Pons (tissue), 1 donor: ENCODE measurements around the gene GPR162.

ENCODE experiments used
- DNase-seq: peaks from one replicate; pipeline ENCODE4 v3.0.0-alpha.2; 2016; ENCODE audit warnings: low spot score

Gene GPR162

GRCh38 chr12:6788972-6789924 is 32.4 kb upstream of the GPR162 start, which contains the start of gene CD4:
Gene CD4, plus strand, starts transcription at chr12:6789528. Its CDS starts 10,611 bp downstream, at chr12:6800139.
- peak; percentile 66 for DNase-seq

DNA sequence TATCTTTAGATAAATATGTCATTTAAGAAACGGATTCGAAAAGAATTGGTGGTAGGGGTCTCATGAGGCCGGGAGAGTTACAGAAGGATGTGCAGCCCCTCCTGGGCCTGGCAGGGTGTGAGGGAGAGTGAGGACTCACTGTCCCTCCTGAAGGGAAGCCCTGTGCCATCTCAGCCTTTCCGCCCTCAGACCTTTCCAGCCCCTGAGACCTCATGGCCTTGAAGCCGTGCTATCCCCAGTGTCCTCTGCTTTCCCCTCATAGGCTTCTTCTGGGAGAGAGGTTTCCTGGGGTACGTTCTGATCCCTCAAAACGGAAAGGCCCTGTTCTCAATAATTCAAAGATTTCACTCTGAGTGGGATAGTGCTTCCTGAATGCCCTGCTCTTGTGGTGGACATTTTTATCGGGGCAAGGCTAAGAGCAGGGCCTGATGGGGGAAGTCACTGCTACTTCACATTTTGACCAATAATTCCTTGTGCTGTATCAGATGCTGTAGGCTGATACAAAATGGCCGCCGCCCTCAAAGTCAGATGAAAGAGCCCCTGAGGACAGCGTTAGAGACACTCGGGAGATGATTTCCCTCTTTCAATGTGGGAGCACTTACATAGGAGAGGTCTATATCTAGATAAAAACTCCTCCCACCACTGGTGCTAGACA is 31.0 kb upstream of the GPR162 start:
- DNase-seq: no peak

- no peak for DNase-seq
These were observed 29.6 kb upstream of the GPR162 start for GRCh38 chr12:6791931-6792520.

- DNase-seq: peak; percentile 69
These were observed 29.0 kb upstream of the GPR162 start for GRCh38 chr12:6792522-6793201.

DNA sequence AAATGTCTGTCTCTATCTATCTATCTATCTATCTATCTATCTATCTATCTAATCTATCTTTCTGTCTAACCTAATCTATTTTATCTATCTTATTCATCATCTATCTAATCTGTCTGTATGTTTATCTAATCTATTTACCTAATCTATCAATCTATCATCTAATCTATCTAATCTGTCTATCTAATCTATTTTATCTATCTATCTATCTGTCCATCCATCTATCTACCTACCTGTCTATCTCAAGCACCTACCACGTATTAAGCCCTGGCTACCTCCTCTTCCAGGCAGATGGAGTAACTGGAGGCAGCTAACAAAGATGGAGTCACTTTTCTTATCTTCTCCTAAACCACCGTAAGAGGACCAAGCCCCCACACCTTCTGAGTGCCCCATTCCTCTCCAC is 26.5 kb upstream of the GPR162 start:
- no peak for DNase-seq

DNA sequence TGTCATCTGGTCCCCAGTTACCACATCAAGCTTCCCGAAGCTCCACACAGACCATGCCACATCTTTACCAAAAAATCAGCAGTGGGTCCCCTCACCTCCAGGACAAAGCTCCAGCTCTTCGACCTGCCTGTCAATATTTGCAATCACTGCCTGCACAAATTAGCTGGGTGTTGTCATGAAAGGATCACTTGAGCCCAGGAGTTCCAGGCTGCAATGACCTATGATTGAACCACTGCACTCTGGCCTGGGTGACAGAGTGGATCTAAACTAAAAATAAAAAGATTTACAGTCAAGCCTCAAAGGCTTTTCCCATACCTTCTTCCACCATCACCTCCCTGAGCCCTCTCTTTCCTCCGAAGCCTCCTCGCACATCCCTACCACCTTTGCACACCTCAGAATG is 25.0 kb upstream of the GPR162 start:
- no peak for DNase-seq

DNA sequence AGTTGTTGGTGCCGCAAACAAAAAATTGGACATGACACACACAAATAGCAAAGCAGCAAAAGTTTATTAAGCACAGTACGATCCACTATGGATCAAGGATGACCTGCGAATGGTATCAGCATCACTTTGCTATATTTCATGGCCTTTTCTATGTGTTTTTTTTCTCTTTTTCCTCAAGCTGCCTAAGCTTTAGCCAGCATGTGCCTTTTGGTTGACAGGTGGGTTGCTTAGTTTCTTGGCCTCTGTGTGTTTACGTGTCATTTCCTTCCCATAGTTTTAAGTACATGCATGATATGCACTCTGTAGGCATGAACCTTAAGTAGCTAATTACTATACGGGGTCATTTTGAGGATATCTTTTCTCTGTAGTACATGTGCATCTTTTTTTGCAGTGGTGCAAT is 22.5 kb upstream of the GPR162 start:
- no peak for DNase-seq

DNA sequence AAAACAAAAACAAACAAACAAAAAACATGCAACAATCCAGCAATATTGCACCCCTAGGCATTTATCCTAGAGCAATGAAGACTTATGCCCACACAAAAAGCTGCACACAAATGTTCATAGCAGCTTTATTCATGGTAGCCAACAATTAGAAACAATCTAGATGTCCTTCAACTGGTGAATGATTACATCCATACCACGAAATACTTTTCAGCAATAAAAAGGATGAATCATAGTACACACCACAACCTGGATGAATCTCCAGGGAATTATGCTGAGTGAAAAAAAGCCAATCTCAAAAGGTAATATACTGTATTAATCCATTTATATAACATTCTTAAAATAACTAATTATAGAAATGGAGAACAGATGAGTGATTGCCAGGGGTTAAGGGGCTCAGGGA is 14.5 kb upstream of the GPR162 start:
- DNase-seq: no peak

DNA sequence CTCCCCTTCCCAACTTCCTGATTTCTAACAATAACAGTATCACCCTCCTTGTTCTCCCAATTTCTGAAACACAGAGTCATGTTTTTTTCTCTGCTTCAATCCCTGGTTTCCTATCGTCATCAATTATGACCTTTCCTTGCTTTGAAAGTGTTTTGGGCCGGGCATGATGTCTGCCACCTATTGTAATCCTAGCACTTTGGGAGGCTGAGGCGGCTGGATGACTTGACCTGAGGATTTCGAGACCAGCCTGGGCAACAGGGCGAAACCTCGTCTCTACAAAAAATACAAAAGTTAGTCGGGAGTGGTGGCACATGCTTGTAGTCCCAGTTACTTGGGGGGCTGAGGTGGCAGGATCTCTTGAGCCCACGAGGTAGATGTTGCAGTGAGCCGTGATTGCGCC is 12.6 kb upstream of the GPR162 start:
- no peak for DNase-seq

- no peak for DNase-seq
These were observed 10.9 kb upstream of the GPR162 start for GRCh38 chr12:6810758-6811157.

GRCh38 chr12:6813363-6813762 is 8.3 kb upstream of the GPR162 start:
- no peak for DNase-seq

DNA sequence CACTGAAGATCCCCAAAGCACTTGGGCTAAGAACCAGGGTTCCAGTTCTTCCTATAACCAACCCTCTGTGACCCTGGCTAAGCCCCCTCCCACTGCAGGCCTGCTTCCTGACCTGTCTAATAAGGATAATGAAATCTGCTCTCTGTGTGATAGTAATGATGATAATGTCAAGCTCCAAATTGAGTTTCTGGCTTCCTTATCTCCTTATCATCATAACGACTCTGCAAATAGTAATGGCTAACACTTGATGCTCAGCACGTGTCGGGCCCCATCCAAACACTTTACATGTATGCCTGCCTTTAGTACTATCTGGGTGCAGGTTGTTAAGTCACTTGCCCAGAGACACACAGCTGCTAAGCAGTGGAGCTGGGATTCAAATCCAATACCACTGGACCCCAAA is 5.0 kb upstream of the GPR162 start:
- no peak for DNase-seq

GRCh38 chr12:6817098-6817497 is 4.5 kb upstream of the GPR162 start:
- no peak for DNase-seq

DNA sequence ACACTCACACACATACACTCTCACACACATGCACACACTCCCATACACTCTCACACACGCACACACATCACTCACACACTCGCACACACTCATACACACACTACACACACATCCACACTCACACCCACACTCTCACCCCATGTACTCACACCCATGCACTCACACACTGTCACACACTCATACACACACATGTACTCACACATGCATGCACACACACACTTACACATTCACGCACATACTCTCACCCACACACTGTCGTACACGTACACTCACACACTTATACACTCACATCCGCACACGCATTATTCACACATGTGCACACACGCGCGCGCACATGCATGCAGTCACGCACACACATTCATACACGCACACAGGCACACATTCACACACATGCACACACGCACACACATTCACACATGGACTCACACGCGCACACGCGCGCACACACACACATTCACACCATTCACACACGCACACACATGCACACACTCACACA is 3.9 kb upstream of the GPR162 start:
- DNase-seq: no peak

DNA sequence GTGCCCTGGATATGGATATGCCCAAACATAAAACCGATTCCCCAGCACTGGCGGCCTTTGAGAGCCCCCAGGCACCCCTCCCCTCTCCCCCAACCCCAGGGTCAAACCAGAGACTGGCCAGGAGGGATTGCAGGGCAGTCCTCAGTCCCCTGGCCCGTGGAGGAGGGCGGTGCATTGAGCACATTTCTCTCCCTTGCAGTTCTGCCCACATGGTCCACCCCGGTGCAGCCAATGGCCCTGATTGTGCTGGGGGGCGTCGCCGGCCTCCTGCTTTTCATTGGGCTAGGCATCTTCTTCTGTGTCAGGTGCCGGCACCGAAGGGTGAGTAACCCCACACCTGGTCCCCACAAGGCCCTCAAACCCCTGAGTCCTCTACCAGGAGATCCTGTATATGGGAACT is 3.4 kb upstream of the GPR162 start:
- no peak for DNase-seq

GRCh38 chr12:6818645-6819044 is 3.0 kb upstream of the GPR162 start:
- DNase-seq: no peak

- no peak for DNase-seq
These were observed 2.3 kb upstream of the GPR162 start for GRCh38 chr12:6819106-6820030.

GRCh38 chr12:6820166-6820565 is 1.5 kb upstream of the GPR162 start:
- DNase-seq: no peak

GRCh38 chr12:6822426-6823135 is 960 bp downstream of the GPR162 start:
- no peak for DNase-seq
